ENCODE measurements around the gene SPG21.

SPG21 gene

GRCh38 chr15:64925335-64926330 is 64.1 kb downstream of the SPG21 start:
- no peak for TF ChIP-seq POLR2AphosphoS5 (IDR thresholded peaks at IDR 0.05; ENCODE audit: low read depth, low read length)
- TF ChIP-seq FOXP2 (optimal IDR thresholded peaks at IDR 0.05; ENCODE audit: borderline replicate concordance, extremely low read depth, extremely low read length, insufficient read depth): no peak
- TF ChIP-seq, protein P1, sequence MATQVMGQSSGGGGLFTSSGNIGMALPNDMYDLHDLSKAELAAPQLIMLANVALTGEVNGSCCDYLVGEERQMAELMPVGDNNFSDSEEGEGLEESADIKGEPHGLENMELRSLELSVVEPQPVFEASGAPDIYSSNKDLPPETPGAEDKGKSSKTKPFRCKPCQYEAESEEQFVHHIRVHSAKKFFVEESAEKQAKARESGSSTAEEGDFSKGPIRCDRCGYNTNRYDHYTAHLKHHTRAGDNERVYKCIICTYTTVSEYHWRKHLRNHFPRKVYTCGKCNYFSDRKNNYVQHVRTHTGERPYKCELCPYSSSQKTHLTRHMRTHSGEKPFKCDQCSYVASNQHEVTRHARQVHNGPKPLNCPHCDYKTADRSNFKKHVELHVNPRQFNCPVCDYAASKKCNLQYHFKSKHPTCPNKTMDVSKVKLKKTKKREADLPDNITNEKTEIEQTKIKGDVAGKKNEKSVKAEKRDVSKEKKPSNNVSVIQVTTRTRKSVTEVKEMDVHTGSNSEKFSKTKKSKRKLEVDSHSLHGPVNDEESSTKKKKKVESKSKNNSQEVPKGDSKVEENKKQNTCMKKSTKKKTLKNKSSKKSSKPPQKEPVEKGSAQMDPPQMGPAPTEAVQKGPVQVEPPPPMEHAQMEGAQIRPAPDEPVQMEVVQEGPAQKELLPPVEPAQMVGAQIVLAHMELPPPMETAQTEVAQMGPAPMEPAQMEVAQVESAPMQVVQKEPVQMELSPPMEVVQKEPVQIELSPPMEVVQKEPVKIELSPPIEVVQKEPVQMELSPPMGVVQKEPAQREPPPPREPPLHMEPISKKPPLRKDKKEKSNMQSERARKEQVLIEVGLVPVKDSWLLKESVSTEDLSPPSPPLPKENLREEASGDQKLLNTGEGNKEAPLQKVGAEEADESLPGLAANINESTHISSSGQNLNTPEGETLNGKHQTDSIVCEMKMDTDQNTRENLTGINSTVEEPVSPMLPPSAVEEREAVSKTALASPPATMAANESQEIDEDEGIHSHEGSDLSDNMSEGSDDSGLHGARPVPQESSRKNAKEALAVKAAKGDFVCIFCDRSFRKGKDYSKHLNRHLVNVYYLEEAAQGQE (IDR thresholded peaks at IDR 0.05; ENCODE audit: insufficient read depth in 1 of 2, low read depth in 2 of 2, low read length in 2 of 2): no peak
- TF ChIP-seq TAF1 (IDR thresholded peaks at IDR 0.05; ENCODE audit: borderline replicate concordance, insufficient read depth, low read length): no peak
- no peak for TF ChIP-seq SIN3A (IDR thresholded peaks at IDR 0.05; ENCODE audit: borderline replicate concordance, insufficient read depth, low read length)

- TF ChIP-seq, protein P1 (IDR thresholded peaks at IDR 0.05; ENCODE audit: insufficient read depth in 1 of 2, low read depth in 2 of 2, low read length in 2 of 2): no peak
- TF ChIP-seq TAF1 (IDR thresholded peaks at IDR 0.05; ENCODE audit: borderline replicate concordance, insufficient read depth, low read length) (no peak), POLR2AphosphoS5 (IDR thresholded peaks at IDR 0.05; ENCODE audit: low read depth, low read length) (no peak), FOXP2 (optimal IDR thresholded peaks at IDR 0.05; ENCODE audit: borderline replicate concordance, extremely low read depth, extremely low read length, insufficient read depth) (no peak), SIN3A (IDR thresholded peaks at IDR 0.05; ENCODE audit: borderline replicate concordance, insufficient read depth, low read length) (no peak)
These were observed 66.2 kb downstream of the SPG21 start for GRCh38 chr15:64923546-64923945.

- no peak for TF ChIP-seq SIN3A (IDR thresholded peaks at IDR 0.05; ENCODE audit: borderline replicate concordance, insufficient read depth, low read length)
- TF ChIP-seq, protein P1 (IDR thresholded peaks at IDR 0.05; ENCODE audit: insufficient read depth in 1 of 2, low read depth in 2 of 2, low read length in 2 of 2): no peak
- no peak for TF ChIP-seq POLR2AphosphoS5 (IDR thresholded peaks at IDR 0.05; ENCODE audit: low read depth, low read length)
These were observed 68.0 kb downstream of the SPG21 start for GRCh38 chr15:64921711-64922110.

- TF ChIP-seq TAF1 (IDR thresholded peaks at IDR 0.05; ENCODE audit: borderline replicate concordance, insufficient read depth, low read length): no peak
- TF ChIP-seq SIN3A (IDR thresholded peaks at IDR 0.05; ENCODE audit: borderline replicate concordance, insufficient read depth, low read length): no peak
- TF ChIP-seq FOXP2 (optimal IDR thresholded peaks at IDR 0.05; ENCODE audit: borderline replicate concordance, extremely low read depth, extremely low read length, insufficient read depth): no peak
- TF ChIP-seq POLR2AphosphoS5 (IDR thresholded peaks at IDR 0.05; ENCODE audit: low read depth, low read length): no peak
- TF ChIP-seq, protein P1 (IDR thresholded peaks at IDR 0.05; ENCODE audit: insufficient read depth in 1 of 2, low read depth in 2 of 2, low read length in 2 of 2): no peak
These were observed 70.0 kb downstream of the SPG21 start for GRCh38 chr15:64919721-64920120.

Data from PFSK-1 (cell line).